HG02938 (cell line): ENCODE data around the gene HOXC9.

Experiments used
- ATAC-seq: cut with Tn5 transposase; IDR thresholded peaks from one replicate; pipeline ENCODE4 v1.9.1; 2021; ENCODE audit warnings: mild to moderate bottlenecking, moderate library complexity; ENCODE audit not compliant: unreplicated experiment

Gene HOXC9

GRCh38 chr12:53975479-53976152, 24.3 kb upstream of the HOXC9 start:
- ATAC-seq = no peak

GRCh38 chr12:53976172-53976822, 23.7 kb upstream of the HOXC9 start:
- ATAC-seq = no peak

GRCh38 chr12:53976823-53977595, 23.0 kb upstream of the HOXC9 start:
- ATAC-seq = no peak

GRCh38 chr12:53977596-53978445, 22.1 kb upstream of the HOXC9 start:
- ATAC-seq = no peak

- no peak for ATAC-seq
Measured at GRCh38 chr12:53978477-53979356, 21.2 kb upstream of the HOXC9 start.

GRCh38 chr12:53980104-53980801, 19.7 kb upstream of the HOXC9 start:
- ATAC-seq = no peak

- no peak for ATAC-seq
Measured at GRCh38 chr12:53980802-53981496, 19.0 kb upstream of the HOXC9 start.

- ATAC-seq = no peak
Measured at GRCh38 chr12:53981634-53982565, 18.1 kb upstream of the HOXC9 start.

GRCh38 chr12:53982648-53983567, 17.1 kb upstream of the HOXC9 start:
- no peak for ATAC-seq

GRCh38 chr12:53983568-53983949, 16.4 kb upstream of the HOXC9 start:
- ATAC-seq = no peak

GRCh38 chr12:53983950-53984572, 15.9 kb upstream of the HOXC9 start:
- ATAC-seq = no peak

- ATAC-seq = no peak
Measured at GRCh38 chr12:53984901-53985691, 14.9 kb upstream of the HOXC9 start, which contains the start of gene HOXC10. Gene HOXC10 (plus strand): TSS chr12:53985146. CDS start chr12:53985260, 114 bp downstream.

- ATAC-seq = no peak
Measured at GRCh38 chr12:53985692-53985993, 14.3 kb upstream of the HOXC9 start.

- no peak for ATAC-seq
Measured at GRCh38 chr12:53985994-53986685, 13.8 kb upstream of the HOXC9 start.
